SK-N-DZ (cell line): ENCODE results near the gene CDK18.

ENCODE experiments used
- DNase-seq: peaks from one replicate; pipeline ENCODE4 v3.0.0-alpha.2; 2015; ENCODE audit warnings: low spot score

The CDK18 gene

GRCh38 chr1:205569411-205570172 is 65.1 kb downstream of the CDK18 start:
- DNase-seq, result no peak

- no peak for DNase-seq
Observed at GRCh38 chr1:205570173-205570501, 65.7 kb downstream of the CDK18 start.

GRCh38 chr1:205570796-205571537 is 66.5 kb downstream of the CDK18 start:
- no peak for DNase-seq

- DNase-seq, result no peak
Observed at GRCh38 chr1:205571747-205572146, 67.3 kb downstream of the CDK18 start.

- DNase-seq, result no peak
Observed at GRCh38 chr1:205572421-205572820, 68.0 kb downstream of the CDK18 start.

GRCh38 chr1:205575294-205575885 is 70.9 kb downstream of the CDK18 start:
- no peak for DNase-seq

- DNase-seq, result no peak
Observed at GRCh38 chr1:205576011-205576410, 71.5 kb downstream of the CDK18 start.

GRCh38 chr1:205576805-205577761 is 72.6 kb downstream of the CDK18 start:
- DNase-seq, result no peak

GRCh38 chr1:205577874-205578658 is 73.6 kb downstream of the CDK18 start:
- no peak for DNase-seq

- no peak for DNase-seq
Observed at GRCh38 chr1:205578780-205579571, 74.5 kb downstream of the CDK18 start.

- DNase-seq, result no peak
Observed at GRCh38 chr1:205579711-205580110, 75.2 kb downstream of the CDK18 start.

GRCh38 chr1:205580140-205580922 is 75.9 kb downstream of the CDK18 start:
- DNase-seq, result no peak

GRCh38 chr1:205580923-205581180 is 76.4 kb downstream of the CDK18 start:
- no peak for DNase-seq

GRCh38 chr1:205581321-205581980 is 77.0 kb downstream of the CDK18 start:
- no peak for DNase-seq

- DNase-seq, result no peak
Observed at GRCh38 chr1:205582046-205582445, 77.6 kb downstream of the CDK18 start.
